Lung (tissue), 12 donors: Measurements from ENCODE around the gene NRG3. TPM values are rescaled to one million over a fixed set of nuclear protein-coding genes. Genes with fewer than 3 reads are reported as not detected.
A peak's percentile ranks its signal among the peaks of the same experiment; 100 is the strongest.

ENCODE experiments used
- ATAC-seq: fragments of 200-7000 bp; cut with Tn5 transposase; one replicate; pipeline ENCODE4 v1.9.1; 2020; ENCODE audit warnings: moderate number of reproducible peaks; ENCODE audit not compliant: insufficient read depth, low FRiP score
- DNase-seq, 3 donors: peaks; one replicate each; pipeline ENCODE4 v3.0.0-alpha.2; 2013 to 2017
- H3K27ac ChIP-seq, 2 donors: one replicate each; pipeline ENCODE4 v1.5.1; 2013; ENCODE audit warnings: mild to moderate bottlenecking in 2 of 2, moderate library complexity in 2 of 2, control low read depth in 1 of 2, inconsistent platforms in 1 of 2, low read depth in 1 of 2, low read length in 1 of 2
- H3K27me3 ChIP-seq, 3 donors: one replicate each; pipeline ENCODE4 v1.5.1; 2013; ENCODE audit warnings: low read length in 2 of 3; ENCODE audit not compliant: control insufficient read depth in 3 of 3, insufficient read depth in 3 of 3
- H3K36me3 ChIP-seq, 4 donors: one replicate each; pipeline ENCODE4 v1.5.1; 2013; ENCODE audit warnings: low read length in 4 of 4, mild to moderate bottlenecking in 1 of 4, moderate library complexity in 1 of 4; ENCODE audit not compliant: control insufficient read depth in 4 of 4, insufficient read depth in 4 of 4
- H3K4me1 ChIP-seq, 5 donors: one replicate each; pipeline ENCODE4 v1.5.1; 2013; ENCODE audit warnings: low read length in 5 of 5, mild to moderate bottlenecking in 2 of 5, moderate library complexity in 1 of 5; ENCODE audit not compliant: control insufficient read depth in 5 of 5, insufficient read depth in 5 of 5
- H3K4me3 ChIP-seq: one replicate; pipeline ENCODE4 v1.5.1; 2013; ENCODE audit warnings: mild to moderate bottlenecking, control low read depth, moderate library complexity
- H3K9ac ChIP-seq, 2 donors: one replicate each; pipeline ENCODE4 v1.5.1; 2013; ENCODE audit warnings: low read length in 2 of 2, control low read depth in 1 of 2; ENCODE audit not compliant: insufficient read depth in 1 of 2
- H3K9me3 ChIP-seq, 4 donors: one replicate each; pipeline ENCODE4 v1.5.1; 2013; ENCODE audit warnings: low read length in 3 of 4, mild to moderate bottlenecking in 1 of 4, moderate library complexity in 1 of 4; ENCODE audit not compliant: control insufficient read depth in 4 of 4, insufficient read depth in 3 of 4
- WGBS, 2 donors: extraction: QIAGEN DNeasy Blood & Tissue Kit; methylation state at CpG; one replicate each; pipeline ENCODE4 v1.1.7; 2013; 5-methylcytosine and 5-hydroxymethylcytosine counted together
- polyA plus RNA-seq, 2 donors: library from polyadenylated mRNA; stranded (reverse); fragments of 200-250 nt; gene quantifications; one replicate each; pipeline ENCODE4 v1.2.1, GENCODE V29; 2013
- total RNA-seq, 2 donors: library from RNA; depleted of rRNA in 1 of 2; stranded (reverse); fragments of >200 nt in 1 of 2; gene quantifications; one replicate each; pipeline ENCODE4 v1.2.1, GENCODE V29; 2014 to 2021
- TF ChIP-seq, protein P1 (sequence below): IDR thresholded peaks from 2 replicates; pipeline ENCODE4 v1.5.1; 2012; ENCODE audit warnings: mild to moderate bottlenecking; ENCODE audit errors: control extremely low read depth, extremely low read depth
- donor health status: control.
- donor health status: control.
- donor health status: Bipolar disorder and iron deficiency.
- donor health status: healthy.
- donor health status: DM: yes; HTN: yes; CAD: no.

Gene NRG3
- total and polyA plus RNA-seq, 4 donors, result 0.49 to 2.0 (median 0.84) TPM

DNA sequence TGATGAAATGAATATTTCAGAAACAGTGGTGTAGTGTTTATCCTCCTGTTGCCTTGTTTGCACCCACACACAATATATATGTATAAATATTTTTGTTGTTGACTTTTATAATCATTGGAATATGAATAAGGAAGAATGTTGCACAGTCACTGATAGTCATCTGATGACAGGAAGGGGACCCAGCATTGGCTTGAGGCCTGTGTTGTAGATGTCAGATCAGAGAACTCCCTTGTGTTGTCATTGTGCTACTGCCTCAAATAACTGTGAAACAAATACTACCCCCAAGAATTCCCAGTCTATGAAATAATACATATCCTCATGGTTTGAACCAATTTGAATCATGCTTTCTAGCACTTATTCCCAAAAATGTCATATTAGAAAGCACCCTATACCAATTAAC lies 84.0 kb downstream of the NRG3 start:
- no peaks in the 10 kb centered on the region for H3K36me3 ChIP-seq
- TF ChIP-seq, protein P1, sequence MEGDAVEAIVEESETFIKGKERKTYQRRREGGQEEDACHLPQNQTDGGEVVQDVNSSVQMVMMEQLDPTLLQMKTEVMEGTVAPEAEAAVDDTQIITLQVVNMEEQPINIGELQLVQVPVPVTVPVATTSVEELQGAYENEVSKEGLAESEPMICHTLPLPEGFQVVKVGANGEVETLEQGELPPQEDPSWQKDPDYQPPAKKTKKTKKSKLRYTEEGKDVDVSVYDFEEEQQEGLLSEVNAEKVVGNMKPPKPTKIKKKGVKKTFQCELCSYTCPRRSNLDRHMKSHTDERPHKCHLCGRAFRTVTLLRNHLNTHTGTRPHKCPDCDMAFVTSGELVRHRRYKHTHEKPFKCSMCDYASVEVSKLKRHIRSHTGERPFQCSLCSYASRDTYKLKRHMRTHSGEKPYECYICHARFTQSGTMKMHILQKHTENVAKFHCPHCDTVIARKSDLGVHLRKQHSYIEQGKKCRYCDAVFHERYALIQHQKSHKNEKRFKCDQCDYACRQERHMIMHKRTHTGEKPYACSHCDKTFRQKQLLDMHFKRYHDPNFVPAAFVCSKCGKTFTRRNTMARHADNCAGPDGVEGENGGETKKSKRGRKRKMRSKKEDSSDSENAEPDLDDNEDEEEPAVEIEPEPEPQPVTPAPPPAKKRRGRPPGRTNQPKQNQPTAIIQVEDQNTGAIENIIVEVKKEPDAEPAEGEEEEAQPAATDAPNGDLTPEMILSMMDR, result no peak
- H3K9ac ChIP-seq, result no peak overlapping the region
- DNase-seq (no peak), ATAC-seq (no peak)
- no peaks in the 10 kb centered on the region for H3K27me3 ChIP-seq
- H3K27ac ChIP-seq, result no peak overlapping the region
- H3K9me3 ChIP-seq, result peaks cover 0 to 4% (median 0%) of the 10 kb centered on the region in 4 donors
- H3K4me3 ChIP-seq, result no peak overlapping the region
- H3K4me1 ChIP-seq, result no peaks in the 10 kb centered on the region

DNA sequence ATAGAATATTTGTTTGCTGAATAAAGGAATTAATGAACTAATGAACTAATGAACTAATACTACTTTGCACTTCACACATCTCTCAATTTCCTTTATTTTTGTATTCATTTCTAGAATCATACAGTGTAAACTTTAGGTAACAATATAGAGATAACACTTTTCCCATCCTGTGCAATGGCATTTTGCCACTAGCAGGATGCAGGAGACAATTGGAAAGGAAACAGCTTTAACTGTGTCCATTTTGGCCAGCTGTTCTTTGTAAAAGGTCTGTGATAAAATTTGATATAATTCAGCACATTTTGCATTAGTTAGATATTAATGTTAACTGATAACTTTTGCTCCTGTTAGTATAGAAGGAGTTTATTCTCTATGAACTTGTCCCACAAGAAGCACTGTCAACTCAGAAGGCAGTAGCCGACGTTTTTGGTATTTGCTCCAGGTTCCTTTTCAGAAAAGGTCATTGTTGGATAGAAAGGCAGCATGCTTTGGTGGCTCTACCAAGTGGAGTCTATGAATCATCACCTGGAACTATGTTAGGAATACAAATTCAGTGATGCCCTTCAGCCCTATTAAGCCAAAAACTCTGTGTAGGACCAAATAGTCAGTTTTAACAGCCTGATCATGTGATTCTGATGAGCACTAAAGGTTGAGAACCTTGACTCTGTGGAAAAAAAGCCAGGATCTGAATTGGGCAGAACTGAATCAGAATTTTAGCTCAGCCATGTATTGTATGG lies 86.6 kb downstream of the NRG3 start:
- WGBS, 2 donors, result 69 to 74% methylated on average over 2 of the region's 2 CpGs
- ATAC-seq, result no peak

DNA sequence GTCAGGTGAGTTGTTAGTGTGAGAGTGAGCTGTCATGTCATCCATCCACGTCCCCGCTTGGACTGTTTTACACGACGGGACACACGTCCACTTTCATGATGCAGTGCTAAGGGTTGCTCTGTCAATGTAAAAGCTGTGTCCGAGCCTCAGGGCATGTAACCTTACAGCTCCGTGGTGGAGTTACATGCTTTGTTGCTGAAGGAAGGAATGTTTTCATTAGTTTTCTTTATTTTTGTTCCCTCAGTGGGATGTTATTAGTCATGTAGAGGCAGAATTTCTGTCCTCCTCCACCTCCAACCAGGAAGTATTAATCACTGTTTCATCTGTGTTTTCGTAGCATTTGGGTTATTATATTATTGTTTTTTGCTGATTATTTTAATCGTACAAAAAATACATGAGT lies 88.6 kb downstream of the NRG3 start:
- H3K4me3 ChIP-seq, result no peak overlapping the region
- no peaks in the 10 kb centered on the region for H3K27me3 ChIP-seq
- ATAC-seq, result no peak
- H3K36me3 ChIP-seq, result no peaks in the 10 kb centered on the region
- WGBS, 2 donors, result 92 to 93% methylated on average over 9 of the region's 9 CpGs
- no peak for DNase-seq
- H3K4me1 ChIP-seq, result no peaks in the 10 kb centered on the region
- TF ChIP-seq, protein P1, result no peak
- H3K9ac ChIP-seq, result no peak overlapping the region
- H3K27ac ChIP-seq, result no peak overlapping the region
- H3K9me3 ChIP-seq, result peaks cover 0 to 4% (median 0%) of the 10 kb centered on the region in 4 donors

More for the DNA sequence above, 86.6 kb downstream of the NRG3 start:
- no peaks in the 10 kb centered on the region for H3K4me1 ChIP-seq
- no peak overlapping the region for H3K27ac ChIP-seq
- H3K36me3 ChIP-seq, result no peaks in the 10 kb centered on the region
- TF ChIP-seq, protein P1, result no peak
- H3K27me3 ChIP-seq, result no peaks in the 10 kb centered on the region
- no peak overlapping the region for H3K9ac ChIP-seq
- no peak overlapping the region for H3K4me3 ChIP-seq
- peaks cover 0 to 4% (median 0%) of the 10 kb centered on the region in 4 donors for H3K9me3 ChIP-seq
- peak in 2 of 3 donors; percentile 16 to 26 for DNase-seq

DNA sequence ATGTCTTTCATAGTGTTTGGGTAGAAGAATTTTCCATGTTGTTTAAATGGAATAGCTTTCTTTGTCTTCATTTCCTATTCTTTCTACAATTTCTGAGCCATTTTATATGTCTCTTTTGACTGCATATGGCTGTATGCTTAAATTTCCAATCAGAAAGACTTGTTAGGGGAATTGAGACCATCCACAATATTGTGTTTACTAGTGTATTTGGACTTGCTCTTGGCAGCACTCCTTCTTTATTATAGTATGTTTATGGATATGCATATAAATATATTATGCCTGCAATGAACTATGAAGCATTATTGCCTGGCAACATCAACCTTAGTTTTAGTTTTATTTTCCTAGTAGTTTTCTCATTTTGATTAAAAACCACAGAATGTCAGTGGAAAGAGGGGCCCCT lies 92.7 kb downstream of the NRG3 start:
- ATAC-seq (no peak), DNase-seq (no peak)
- H3K27ac ChIP-seq, result no peak overlapping the region
- peaks cover 0 to under 1% (median 0%) of the 10 kb centered on the region in 4 donors for H3K9me3 ChIP-seq
- H3K27me3 ChIP-seq, result no peaks in the 10 kb centered on the region
- no peak overlapping the region for H3K4me3 ChIP-seq
- H3K9ac ChIP-seq, result no peak overlapping the region
- H3K4me1 ChIP-seq, result no peaks in the 10 kb centered on the region
- no peaks in the 10 kb centered on the region for H3K36me3 ChIP-seq
- TF ChIP-seq, protein P1, result no peak
